ENCODE measurements around the gene PLA2G4B. TPM values are rescaled to one million over a fixed set of nuclear protein-coding genes. Genes with fewer than 3 reads are reported as not detected.

PLA2G4B gene
- total RNA-seq, 1 experiment from 2014 or later = 4.7 TPM

- no peak overlapping the region for H3K4me3 ChIP-seq (ENCODE audit: low read depth in 2 of 2, low read length in 2 of 2)
- H3K36me3 ChIP-seq (ENCODE audit: control insufficient read depth, insufficient read depth, low read length) = no peaks in the 10 kb centered on the region
- H3K4me1 ChIP-seq (ENCODE audit: control insufficient read depth, insufficient read depth, low read length) = no peaks in the 10 kb centered on the region
- ChIA-PET CTCF (no interaction called here), POLR2A (no interaction called here)
- no peaks in the 10 kb centered on the region for H3K27me3 ChIP-seq (ENCODE audit: control insufficient read depth, insufficient read depth, low read length)
- no peak for DNase-seq (ENCODE audit: low read depth, low spot score)
- no peak overlapping the region for H3K27ac ChIP-seq (ENCODE audit: low read length)
- in situ Hi-C loops (cut with HindIII; ENCODE audit: low pct_unique_long_range_greater_than_20kb, low sequenced_read_pairs) = no loop called here
- no peaks in the 10 kb centered on the region for H3K9me3 ChIP-seq (ENCODE audit: control insufficient read depth, insufficient read depth, low read depth, low read length)
- ATAC-seq = no peak
- no TSS peak for BruUV-seq (replicated peaks)
- TF ChIP-seq, protein P1, sequence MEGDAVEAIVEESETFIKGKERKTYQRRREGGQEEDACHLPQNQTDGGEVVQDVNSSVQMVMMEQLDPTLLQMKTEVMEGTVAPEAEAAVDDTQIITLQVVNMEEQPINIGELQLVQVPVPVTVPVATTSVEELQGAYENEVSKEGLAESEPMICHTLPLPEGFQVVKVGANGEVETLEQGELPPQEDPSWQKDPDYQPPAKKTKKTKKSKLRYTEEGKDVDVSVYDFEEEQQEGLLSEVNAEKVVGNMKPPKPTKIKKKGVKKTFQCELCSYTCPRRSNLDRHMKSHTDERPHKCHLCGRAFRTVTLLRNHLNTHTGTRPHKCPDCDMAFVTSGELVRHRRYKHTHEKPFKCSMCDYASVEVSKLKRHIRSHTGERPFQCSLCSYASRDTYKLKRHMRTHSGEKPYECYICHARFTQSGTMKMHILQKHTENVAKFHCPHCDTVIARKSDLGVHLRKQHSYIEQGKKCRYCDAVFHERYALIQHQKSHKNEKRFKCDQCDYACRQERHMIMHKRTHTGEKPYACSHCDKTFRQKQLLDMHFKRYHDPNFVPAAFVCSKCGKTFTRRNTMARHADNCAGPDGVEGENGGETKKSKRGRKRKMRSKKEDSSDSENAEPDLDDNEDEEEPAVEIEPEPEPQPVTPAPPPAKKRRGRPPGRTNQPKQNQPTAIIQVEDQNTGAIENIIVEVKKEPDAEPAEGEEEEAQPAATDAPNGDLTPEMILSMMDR (IDR thresholded peaks at IDR 0.05) = no peak
- no peak for TF ChIP-seq TCF7L2 (IDR thresholded peaks at IDR 0.05; ENCODE audit: low read depth, low read length)
- TF ChIP-seq, protein P2, sequence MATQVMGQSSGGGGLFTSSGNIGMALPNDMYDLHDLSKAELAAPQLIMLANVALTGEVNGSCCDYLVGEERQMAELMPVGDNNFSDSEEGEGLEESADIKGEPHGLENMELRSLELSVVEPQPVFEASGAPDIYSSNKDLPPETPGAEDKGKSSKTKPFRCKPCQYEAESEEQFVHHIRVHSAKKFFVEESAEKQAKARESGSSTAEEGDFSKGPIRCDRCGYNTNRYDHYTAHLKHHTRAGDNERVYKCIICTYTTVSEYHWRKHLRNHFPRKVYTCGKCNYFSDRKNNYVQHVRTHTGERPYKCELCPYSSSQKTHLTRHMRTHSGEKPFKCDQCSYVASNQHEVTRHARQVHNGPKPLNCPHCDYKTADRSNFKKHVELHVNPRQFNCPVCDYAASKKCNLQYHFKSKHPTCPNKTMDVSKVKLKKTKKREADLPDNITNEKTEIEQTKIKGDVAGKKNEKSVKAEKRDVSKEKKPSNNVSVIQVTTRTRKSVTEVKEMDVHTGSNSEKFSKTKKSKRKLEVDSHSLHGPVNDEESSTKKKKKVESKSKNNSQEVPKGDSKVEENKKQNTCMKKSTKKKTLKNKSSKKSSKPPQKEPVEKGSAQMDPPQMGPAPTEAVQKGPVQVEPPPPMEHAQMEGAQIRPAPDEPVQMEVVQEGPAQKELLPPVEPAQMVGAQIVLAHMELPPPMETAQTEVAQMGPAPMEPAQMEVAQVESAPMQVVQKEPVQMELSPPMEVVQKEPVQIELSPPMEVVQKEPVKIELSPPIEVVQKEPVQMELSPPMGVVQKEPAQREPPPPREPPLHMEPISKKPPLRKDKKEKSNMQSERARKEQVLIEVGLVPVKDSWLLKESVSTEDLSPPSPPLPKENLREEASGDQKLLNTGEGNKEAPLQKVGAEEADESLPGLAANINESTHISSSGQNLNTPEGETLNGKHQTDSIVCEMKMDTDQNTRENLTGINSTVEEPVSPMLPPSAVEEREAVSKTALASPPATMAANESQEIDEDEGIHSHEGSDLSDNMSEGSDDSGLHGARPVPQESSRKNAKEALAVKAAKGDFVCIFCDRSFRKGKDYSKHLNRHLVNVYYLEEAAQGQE (IDR thresholded peaks at IDR 0.05; ENCODE audit: insufficient read depth in 1 of 2, low read depth in 2 of 2, low read length in 1 of 2) = no peak
- no peak for TF ChIP-seq SIN3A (IDR thresholded peaks at IDR 0.05; ENCODE audit: borderline replicate concordance, insufficient read depth, low read depth, low read length)
- no peak for TF ChIP-seq POLR2AphosphoS5 (IDR thresholded peaks at IDR 0.05; ENCODE audit: low read depth, low read length)
- intact Hi-C loops (cut with micrococcal nuclease; ENCODE audit: unreplicated experiment) = no loop called here
Observed at GRCh38 chr15:41886741-41887140, 48.1 kb downstream of the PLA2G4B start.

- no peaks in the 10 kb centered on the region for H3K27me3 ChIP-seq (ENCODE audit: control insufficient read depth, insufficient read depth, low read length)
- CTCF ChIA-PET = no interaction called here
- in situ Hi-C loops (cut with HindIII; ENCODE audit: low pct_unique_long_range_greater_than_20kb, low sequenced_read_pairs) (no loop called here), intact Hi-C loops (cut with micrococcal nuclease; ENCODE audit: unreplicated experiment) (no loop called here)
- no peak overlapping the region for H3K27ac ChIP-seq (ENCODE audit: low read length)
- DNase-seq (ENCODE audit: low read depth, low spot score) (no peak), ATAC-seq (no peak)
- no peak for TF ChIP-seq POLR2AphosphoS5 (IDR thresholded peaks at IDR 0.05; ENCODE audit: low read depth, low read length)
- TF ChIP-seq, protein P2 (IDR thresholded peaks at IDR 0.05; ENCODE audit: insufficient read depth in 1 of 2, low read depth in 2 of 2, low read length in 1 of 2) = no peak
- TF ChIP-seq, protein P1 (IDR thresholded peaks at IDR 0.05) = no peak
- TF ChIP-seq SIN3A (IDR thresholded peaks at IDR 0.05; ENCODE audit: borderline replicate concordance, insufficient read depth, low read depth, low read length) = no peak
- TF ChIP-seq TCF7L2 (IDR thresholded peaks at IDR 0.05; ENCODE audit: low read depth, low read length) = no peak
- H3K36me3 ChIP-seq (ENCODE audit: control insufficient read depth, insufficient read depth, low read length) = no peaks in the 10 kb centered on the region
- H3K9me3 ChIP-seq (ENCODE audit: control insufficient read depth, insufficient read depth, low read depth, low read length) = no peaks in the 10 kb centered on the region
- BruUV-seq (replicated peaks) = no TSS peak
- no peak overlapping the region for H3K4me3 ChIP-seq (ENCODE audit: low read depth in 2 of 2, low read length in 2 of 2)
- no peaks in the 10 kb centered on the region for H3K4me1 ChIP-seq (ENCODE audit: control insufficient read depth, insufficient read depth, low read length)
- POLR2A ChIA-PET = no interaction called here
Observed at GRCh38 chr15:41887161-41887560, 48.5 kb downstream of the PLA2G4B start.
